HepG2 (cell line): ENCODE measurements around the gene GANC. TPM values are rescaled to one million over a fixed set of nuclear protein-coding genes. Genes with fewer than 3 reads are reported as not detected.

Source experiments
- ESRRA ChIP-seq: sonication (generic); formaldehyde crosslinking; IDR thresholded peaks from 2 replicates; pipeline ENCODE4 v1.5.1; 2020; ENCODE audit warnings: mild to moderate bottlenecking, low read depth, missing genetic modification reagents
- HNRNPH1 ChIP-seq: fragments of 200-400 bp; formaldehyde crosslinking; optimal IDR thresholded peaks from 2 replicates; pipeline ENCODE3; 2017; ENCODE audit warnings: mild to moderate bottlenecking, low read depth, low read length
- JUNB ChIP-seq: sonication (generic); formaldehyde crosslinking; IDR thresholded peaks from 2 replicates; pipeline ENCODE4 v1.8.0; 2022; ENCODE audit warnings: missing genetic modification reagents, mild to moderate bottlenecking, borderline replicate concordance
- KLF15 ChIP-seq: sonication (generic); formaldehyde crosslinking; IDR thresholded peaks from 2 replicates; pipeline ENCODE4 v1.8.1; 2023; ENCODE audit warnings: borderline replicate concordance, mild to moderate bottlenecking, inconsistent platforms, missing genetic modification reagents, mixed read lengths
- MAFG ChIP-seq: sonication (generic); formaldehyde crosslinking; IDR thresholded peaks from 2 replicates; pipeline ENCODE4 v1.5.1; 2020; ENCODE audit warnings: mild to moderate bottlenecking, missing genetic modification reagents
- MTA1 ChIP-seq: sonication (generic); formaldehyde crosslinking; IDR thresholded peaks from 2 replicates; pipeline ENCODE4 v1.4.0; 2020; ENCODE audit warnings: missing genetic modification reagents, mild to moderate bottlenecking, borderline replicate concordance
- NFYB ChIP-seq: sonication (generic); formaldehyde crosslinking; IDR thresholded peaks from 2 replicates; pipeline ENCODE4 v1.4.0; 2020; ENCODE audit warnings: missing genetic modification reagents
- REPIN1 ChIP-seq: sonication (generic); formaldehyde crosslinking; IDR thresholded peaks from 2 replicates; pipeline ENCODE4 v1.8.0; 2022; ENCODE audit warnings: missing genetic modification reagents, low read depth, mild to moderate bottlenecking, borderline replicate concordance
- SOX13 ChIP-seq, 3 experiments: fragments of 450-650 bp in 1 of 3; sonication (generic) in 1 of 3; formaldehyde crosslinking in 1 of 3; IDR thresholded peaks in 2 of 3; conservative IDR thresholded peaks in 1 of 3; 2 replicates each; pipeline versions ENCODE4 v1.5.0 to v1.6.1; 2016 to 2020; ENCODE audit warnings: antibody characterized with exemption in 1 of 3, mild to moderate bottlenecking in 1 of 3, missing compliant biosample characterization in 1 of 3, missing genetic modification reagents in 1 of 3, moderate library complexity in 1 of 3
- SOX6 ChIP-seq, 2 experiments: fragments of 450-650 bp in 1 of 2; sonication (generic) in 1 of 2; formaldehyde crosslinking in 1 of 2; IDR thresholded peaks; 2 replicates each; pipeline versions ENCODE4 v1.4.0 to v1.6.1; 2017 to 2020; ENCODE audit warnings: antibody characterized with exemption in 1 of 2, mild to moderate bottlenecking in 1 of 2, missing genetic modification reagents in 1 of 2
- THAP11 ChIP-seq: IDR thresholded peaks from 2 replicates; pipeline ENCODE4 v1.6.1; 2016; ENCODE audit warnings: missing biosample characterization, missing genetic modification reagents
- TOPORS ChIP-seq: sonication (generic); formaldehyde crosslinking; IDR thresholded peaks from 2 replicates; pipeline ENCODE4 v1.8.0; 2023; ENCODE audit warnings: mild to moderate bottlenecking, missing genetic modification reagents
- ZBTB21 ChIP-seq: sonication (generic); formaldehyde crosslinking; IDR thresholded peaks from 2 replicates; pipeline ENCODE4 v1.4.0; 2020; ENCODE audit warnings: missing genetic modification reagents
- ZNF558 ChIP-seq: sonication (generic); formaldehyde crosslinking; IDR thresholded peaks from 2 replicates; pipeline ENCODE4 v1.9.0; 2022; ENCODE audit warnings: mild to moderate bottlenecking, missing genetic modification reagents, borderline replicate concordance
- ZNF562 ChIP-seq: sonication (generic); formaldehyde crosslinking; IDR thresholded peaks from 2 replicates; pipeline ENCODE4 v1.8.0; 2022; ENCODE audit warnings: missing genetic modification reagents, borderline replicate concordance
- ZNF7 ChIP-seq: IDR thresholded peaks from 2 replicates; pipeline ENCODE4 v1.6.1; 2016; ENCODE audit warnings: missing biosample characterization, missing genetic modification reagents
- ZNF713 ChIP-seq: sonication (generic); formaldehyde crosslinking; IDR thresholded peaks from 2 replicates; pipeline ENCODE4 v1.4.0; 2020; ENCODE audit warnings: mild to moderate bottlenecking, missing genetic modification reagents
- ZNF761 ChIP-seq: sonication (generic); formaldehyde crosslinking; conservative IDR thresholded peaks from 2 replicates; pipeline ENCODE4 v1.4.0; 2020; ENCODE audit warnings: mild to moderate bottlenecking, missing genetic modification reagents
- ZNF777 ChIP-seq: sonication (generic); formaldehyde crosslinking; IDR thresholded peaks from 2 replicates; pipeline ENCODE4 v1.4.0; 2020; ENCODE audit warnings: missing genetic modification reagents
- polyA plus RNA-seq, 8 experiments: library from polyadenylated mRNA; depleted of rRNA in 3 of 8; stranded (reverse) in 7 of 8; unstranded in 1 of 8; fragments of >200 nt; fragmentation: Illumina TruSeq in 4 of 8; extraction: Trizol in 4 of 8; gene quantifications; 2 replicates each; pipeline versions ENCODE4 v1.2.1 to v1.2.3, GENCODE V29; 2011 to 2016; ENCODE audit warnings: low read depth in 4 of 8, missing spikeins in 1 of 8, mixed read lengths in 1 of 8; ENCODE audit not compliant: insufficient read depth in 1 of 8
- total RNA-seq, 5 experiments: library from RNA; depleted of rRNA; stranded (reverse); fragments of >200 nt; fragmentation: Illumina TruSeq; extraction: Trizol; gene quantifications; 2 replicates each; pipeline ENCODE4 v1.2.3, GENCODE V29; 2016; ENCODE audit warnings: low read depth in 1 of 5
- TF ChIP-seq, protein P1 (sequence below): IDR thresholded peaks from 2 replicates; pipeline ENCODE4 v1.6.1; 2012; ENCODE audit warnings: low read depth, low read length, improper control_type of control experiment
- TF ChIP-seq, protein P2 (sequence below): sonication (generic); formaldehyde crosslinking; IDR thresholded peaks from 2 replicates; pipeline ENCODE4 v1.8.1; 2022; ENCODE audit warnings: mild to moderate bottlenecking, missing genetic modification reagents
- TF ChIP-seq, protein P3 (sequence below): sonication (generic); formaldehyde crosslinking; IDR thresholded peaks from 2 replicates; pipeline ENCODE4 v1.4.0; 2020; ENCODE audit warnings: missing genetic modification reagents
- TF ChIP-seq, protein P4 (sequence below), 2 experiments: fragments of 450-650 bp in 1 of 2; sonication (generic) in 1 of 2; formaldehyde crosslinking; IDR thresholded peaks; 2 replicates each; pipeline versions ENCODE4 v1.5.0 to v1.8.0; 2020 to 2022; ENCODE audit warnings: mild to moderate bottlenecking in 1 of 2, missing genetic modification reagents in 1 of 2
- TF ChIP-seq, protein P5 (sequence below): IDR thresholded peaks from 2 replicates; pipeline ENCODE4 v1.6.1; 2016; ENCODE audit warnings: low read depth

The GANC gene
- total and polyA plus RNA-seq, 2 of the 13 experiments (the other 11 are each of a cell fraction or from before 2014, with no cell fraction given), result 17.0 to 21.0 TPM

DNA sequence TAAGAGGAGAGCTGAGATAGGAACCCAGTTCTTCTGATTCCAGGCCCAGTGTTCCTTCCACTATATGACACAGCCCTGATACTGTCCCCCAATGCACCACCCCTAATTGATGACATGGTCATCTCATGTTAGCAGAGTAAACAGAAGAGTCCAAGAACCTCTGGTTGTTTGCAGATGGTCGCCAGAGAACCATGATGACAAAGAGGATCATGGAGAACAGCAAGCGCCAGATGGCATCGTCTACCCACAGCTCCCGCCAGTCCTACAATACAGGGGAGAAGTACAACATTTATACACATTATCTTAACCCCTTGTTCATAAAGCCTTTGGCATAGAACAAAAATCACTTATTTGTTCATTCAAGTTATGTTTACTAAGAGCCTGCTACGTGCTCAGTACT, 46.4 kb upstream of the GANC start (continued):
- TF ChIP-seq KLF15 (CRISPR knock-in tag) (no peak), MTA1 (CRISPR knock-in tag) (no peak), ESRRA (CRISPR knock-in tag) (no peak), THAP11 (CRISPR knock-in tag) (no peak), HNRNPH1 (no peak), NFYB (CRISPR knock-in tag) (no peak), REPIN1 (no peak), ZNF713 (CRISPR knock-in tag) (no peak), MAFG (CRISPR knock-in tag) (no peak), SOX13 (IDR thresholded peaks at IDR 0.05) (no peak), SOX13 (CRISPR knock-in tag; conservative IDR thresholded peaks at IDR 0.05 in 1 of 2, IDR thresholded peaks at IDR 0.05 in 1 of 2) (peak in 1 of 2 experiments; percentile 50; a peak in 2 of 4 replicates), TOPORS (no peak), ZNF777 (CRISPR knock-in tag) (no peak), ZBTB21 (CRISPR knock-in tag) (no peak), ZNF761 (CRISPR knock-in tag) (no peak), JUNB (CRISPR knock-in tag) (no peak), SOX6 (IDR thresholded peaks at IDR 0.05) (no peak), SOX6 (CRISPR knock-in tag; IDR thresholded peaks at IDR 0.05) (peak; percentile 56; the same call in 1 of the 2 replicates), ZNF558 (CRISPR knock-in tag) (no peak), ZNF562 (CRISPR knock-in tag) (no peak), ZNF7 (CRISPR knock-in tag) (no peak)
- TF ChIP-seq, protein P1, sequence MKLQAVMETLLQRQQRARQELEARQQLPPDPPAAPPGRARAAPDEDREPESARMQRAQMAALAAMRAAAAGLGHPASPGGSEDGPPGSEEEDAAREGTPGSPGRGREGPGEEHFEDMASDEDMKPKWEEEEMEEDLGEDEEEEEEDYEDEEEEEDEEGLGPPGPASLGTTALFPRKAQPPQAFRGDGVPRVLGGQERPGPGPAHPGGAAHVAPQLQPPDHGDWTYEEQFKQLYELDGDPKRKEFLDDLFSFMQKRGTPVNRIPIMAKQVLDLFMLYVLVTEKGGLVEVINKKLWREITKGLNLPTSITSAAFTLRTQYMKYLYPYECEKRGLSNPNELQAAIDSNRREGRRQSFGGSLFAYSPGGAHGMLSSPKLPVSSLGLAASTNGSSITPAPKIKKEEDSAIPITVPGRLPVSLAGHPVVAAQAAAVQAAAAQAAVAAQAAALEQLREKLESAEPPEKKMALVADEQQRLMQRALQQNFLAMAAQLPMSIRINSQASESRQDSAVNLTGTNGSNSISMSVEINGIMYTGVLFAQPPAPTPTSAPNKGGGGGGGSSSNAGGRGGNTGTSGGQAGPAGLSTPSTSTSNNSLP, result no peak
- TF ChIP-seq, protein P2, sequence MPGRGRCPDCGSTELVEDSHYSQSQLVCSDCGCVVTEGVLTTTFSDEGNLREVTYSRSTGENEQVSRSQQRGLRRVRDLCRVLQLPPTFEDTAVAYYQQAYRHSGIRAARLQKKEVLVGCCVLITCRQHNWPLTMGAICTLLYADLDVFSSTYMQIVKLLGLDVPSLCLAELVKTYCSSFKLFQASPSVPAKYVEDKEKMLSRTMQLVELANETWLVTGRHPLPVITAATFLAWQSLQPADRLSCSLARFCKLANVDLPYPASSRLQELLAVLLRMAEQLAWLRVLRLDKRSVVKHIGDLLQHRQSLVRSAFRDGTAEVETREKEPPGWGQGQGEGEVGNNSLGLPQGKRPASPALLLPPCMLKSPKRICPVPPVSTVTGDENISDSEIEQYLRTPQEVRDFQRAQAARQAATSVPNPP (CRISPR knock-in tag), result no peak
- TF ChIP-seq, protein P3, sequence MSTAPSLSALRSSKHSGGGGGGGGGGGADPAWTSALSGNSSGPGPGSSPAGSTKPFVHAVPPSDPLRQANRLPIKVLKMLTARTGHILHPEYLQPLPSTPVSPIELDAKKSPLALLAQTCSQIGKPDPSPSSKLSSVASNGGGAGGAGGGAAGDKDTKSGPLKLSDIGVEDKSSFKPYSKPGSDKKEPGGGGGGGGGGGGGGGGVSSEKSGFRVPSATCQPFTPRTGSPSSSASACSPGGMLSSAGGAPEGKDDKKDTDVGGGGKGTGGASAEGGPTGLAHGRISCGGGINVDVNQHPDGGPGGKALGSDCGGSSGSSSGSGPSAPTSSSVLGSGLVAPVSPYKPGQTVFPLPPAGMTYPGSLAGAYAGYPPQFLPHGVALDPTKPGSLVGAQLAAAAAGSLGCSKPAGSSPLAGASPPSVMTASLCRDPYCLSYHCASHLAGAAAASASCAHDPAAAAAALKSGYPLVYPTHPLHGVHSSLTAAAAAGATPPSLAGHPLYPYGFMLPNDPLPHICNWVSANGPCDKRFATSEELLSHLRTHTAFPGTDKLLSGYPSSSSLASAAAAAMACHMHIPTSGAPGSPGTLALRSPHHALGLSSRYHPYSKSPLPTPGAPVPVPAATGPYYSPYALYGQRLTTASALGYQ (CRISPR knock-in tag), result no peak
- TF ChIP-seq, protein P4, sequence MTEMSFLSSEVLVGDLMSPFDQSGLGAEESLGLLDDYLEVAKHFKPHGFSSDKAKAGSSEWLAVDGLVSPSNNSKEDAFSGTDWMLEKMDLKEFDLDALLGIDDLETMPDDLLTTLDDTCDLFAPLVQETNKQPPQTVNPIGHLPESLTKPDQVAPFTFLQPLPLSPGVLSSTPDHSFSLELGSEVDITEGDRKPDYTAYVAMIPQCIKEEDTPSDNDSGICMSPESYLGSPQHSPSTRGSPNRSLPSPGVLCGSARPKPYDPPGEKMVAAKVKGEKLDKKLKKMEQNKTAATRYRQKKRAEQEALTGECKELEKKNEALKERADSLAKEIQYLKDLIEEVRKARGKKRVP (CRISPR knock-in tag; IDR thresholded peaks at IDR 0.05), result no peak
- TF ChIP-seq, protein P5, sequence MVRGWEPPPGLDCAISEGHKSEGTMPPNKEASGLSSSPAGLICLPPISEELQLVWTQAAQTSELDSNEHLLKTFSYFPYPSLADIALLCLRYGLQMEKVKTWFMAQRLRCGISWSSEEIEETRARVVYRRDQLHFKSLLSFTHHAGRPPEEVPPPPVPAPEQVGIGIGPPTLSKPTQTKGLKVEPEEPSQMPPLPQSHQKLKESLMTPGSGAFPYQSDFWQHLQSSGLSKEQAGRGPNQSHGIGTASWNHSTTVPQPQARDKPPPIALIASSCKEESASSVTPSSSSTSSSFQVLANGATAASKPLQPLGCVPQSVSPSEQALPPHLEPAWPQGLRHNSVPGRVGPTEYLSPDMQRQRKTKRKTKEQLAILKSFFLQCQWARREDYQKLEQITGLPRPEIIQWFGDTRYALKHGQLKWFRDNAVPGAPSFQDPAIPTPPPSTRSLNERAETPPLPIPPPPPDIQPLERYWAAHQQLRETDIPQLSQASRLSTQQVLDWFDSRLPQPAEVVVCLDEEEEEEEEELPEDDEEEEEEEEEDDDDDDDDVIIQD (CRISPR knock-in tag), result peak; percentile 56; the same call in 1 of the 2 replicates
